ENCODE measurements around the gene FBLN1. TPM values are rescaled to one million over a fixed set of nuclear protein-coding genes. Genes with fewer than 3 reads are reported as not detected.

FBLN1 gene
- total RNA-seq, 1 donor from 2014 or later = 238 TPM

DNA sequence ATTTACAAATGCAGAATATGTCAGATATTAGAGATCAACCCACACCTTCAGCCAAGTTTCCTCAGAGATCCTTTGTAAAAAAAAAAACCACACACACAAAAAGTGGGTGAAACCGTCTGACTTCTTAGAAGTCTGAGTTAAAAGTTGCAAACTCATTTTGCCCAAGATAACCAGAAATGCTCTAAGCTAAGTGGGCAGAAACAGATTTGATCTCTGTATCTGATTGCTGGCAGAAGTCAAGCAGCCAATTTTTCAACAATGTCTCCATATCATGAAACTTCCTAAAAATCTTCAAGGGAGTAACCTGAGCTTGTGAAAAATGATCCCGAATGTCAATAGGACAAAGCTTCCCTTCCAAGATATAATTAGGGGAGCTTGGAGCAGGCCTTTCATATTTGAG lies 140.3 kb downstream of the FBLN1 start:
- Mint-ChIP-seq H3K36me3 (ENCODE audit: low read depth, unreplicated experiment) (no peaks in the 10 kb centered on the region), H3K4me1 (ENCODE audit: unreplicated experiment) (no peaks in the 10 kb centered on the region), H3K9me3 (ENCODE audit: unreplicated experiment) (no peaks in the 10 kb centered on the region), H3K4me3 (ENCODE audit: unreplicated experiment) (no peak overlapping the region), H3K27ac (ENCODE audit: unreplicated experiment) (no peak overlapping the region), H3K27me3 (ENCODE audit: unreplicated experiment) (peaks cover 8% of the 10 kb centered on the region)
- no peak for DNase-seq (ENCODE audit: low spot score)
- TF ChIP-seq, protein P1, sequence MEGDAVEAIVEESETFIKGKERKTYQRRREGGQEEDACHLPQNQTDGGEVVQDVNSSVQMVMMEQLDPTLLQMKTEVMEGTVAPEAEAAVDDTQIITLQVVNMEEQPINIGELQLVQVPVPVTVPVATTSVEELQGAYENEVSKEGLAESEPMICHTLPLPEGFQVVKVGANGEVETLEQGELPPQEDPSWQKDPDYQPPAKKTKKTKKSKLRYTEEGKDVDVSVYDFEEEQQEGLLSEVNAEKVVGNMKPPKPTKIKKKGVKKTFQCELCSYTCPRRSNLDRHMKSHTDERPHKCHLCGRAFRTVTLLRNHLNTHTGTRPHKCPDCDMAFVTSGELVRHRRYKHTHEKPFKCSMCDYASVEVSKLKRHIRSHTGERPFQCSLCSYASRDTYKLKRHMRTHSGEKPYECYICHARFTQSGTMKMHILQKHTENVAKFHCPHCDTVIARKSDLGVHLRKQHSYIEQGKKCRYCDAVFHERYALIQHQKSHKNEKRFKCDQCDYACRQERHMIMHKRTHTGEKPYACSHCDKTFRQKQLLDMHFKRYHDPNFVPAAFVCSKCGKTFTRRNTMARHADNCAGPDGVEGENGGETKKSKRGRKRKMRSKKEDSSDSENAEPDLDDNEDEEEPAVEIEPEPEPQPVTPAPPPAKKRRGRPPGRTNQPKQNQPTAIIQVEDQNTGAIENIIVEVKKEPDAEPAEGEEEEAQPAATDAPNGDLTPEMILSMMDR (IDR thresholded peaks at IDR 0.05; ENCODE audit: unreplicated experiment) = no peak

DNA sequence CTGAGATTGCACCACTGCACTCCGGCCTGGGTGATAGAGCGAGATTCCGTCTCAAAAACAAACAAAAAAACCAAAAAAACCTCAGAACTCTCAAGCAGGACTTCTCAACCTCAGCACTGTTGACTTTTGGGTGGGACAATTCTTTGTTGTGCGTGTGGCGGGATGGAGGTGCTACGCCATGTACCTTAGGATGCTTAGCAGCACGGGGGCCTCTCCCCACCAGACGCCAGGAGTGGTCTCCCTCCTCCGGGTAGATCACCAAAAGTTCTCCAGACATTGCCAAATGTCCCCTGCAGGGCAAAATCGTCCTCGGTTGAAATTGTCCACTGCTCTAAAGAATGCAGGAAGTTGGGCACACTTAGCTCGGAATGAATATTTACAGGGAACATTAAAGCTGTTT lies 142.0 kb downstream of the FBLN1 start:
- Mint-ChIP-seq H3K27ac (ENCODE audit: unreplicated experiment) (peak overlapping the region; percentile 26), H3K4me1 (ENCODE audit: unreplicated experiment) (no peaks in the 10 kb centered on the region), H3K27me3 (ENCODE audit: unreplicated experiment) (peaks cover 6% of the 10 kb centered on the region), H3K9me3 (ENCODE audit: unreplicated experiment) (no peaks in the 10 kb centered on the region), H3K36me3 (ENCODE audit: low read depth, unreplicated experiment) (no peaks in the 10 kb centered on the region), H3K4me3 (ENCODE audit: unreplicated experiment) (peak overlapping the region; percentile 18)
- DNase-seq (ENCODE audit: low spot score) = no peak
- TF ChIP-seq, protein P1 (IDR thresholded peaks at IDR 0.05; ENCODE audit: unreplicated experiment) = no peak

DNA sequence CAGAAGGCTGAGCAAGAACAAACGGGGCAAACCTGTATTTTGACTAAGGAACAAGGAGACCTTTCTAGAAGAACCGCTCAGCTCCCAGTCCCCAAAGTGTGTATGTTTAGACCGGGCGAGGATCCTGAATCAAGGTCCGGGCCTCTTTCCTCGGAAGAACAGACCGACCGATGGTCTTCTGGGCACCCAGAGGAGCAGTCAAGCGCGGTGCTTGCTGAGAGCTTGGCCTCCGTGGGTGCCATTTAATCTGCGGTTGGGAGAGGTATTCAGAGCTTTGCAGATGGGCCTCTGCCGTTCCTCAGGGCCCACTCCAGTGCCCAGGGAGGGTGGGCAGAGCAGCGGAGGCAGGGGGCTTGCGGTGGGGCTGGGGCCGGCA lies 142.5 kb downstream of the FBLN1 start:
- Mint-ChIP-seq H3K4me1 (ENCODE audit: unreplicated experiment) (no peaks in the 10 kb centered on the region), H3K36me3 (ENCODE audit: low read depth, unreplicated experiment) (no peaks in the 10 kb centered on the region), H3K27me3 (ENCODE audit: unreplicated experiment) (peaks cover 6% of the 10 kb centered on the region), H3K4me3 (ENCODE audit: unreplicated experiment) (peak overlapping the region; percentile 18), H3K9me3 (ENCODE audit: unreplicated experiment) (no peaks in the 10 kb centered on the region), H3K27ac (ENCODE audit: unreplicated experiment) (peak overlapping the region; percentile 26)
- TF ChIP-seq, protein P1 (IDR thresholded peaks at IDR 0.05; ENCODE audit: unreplicated experiment) = no peak
- DNase-seq (ENCODE audit: low spot score) = no peak

DNA sequence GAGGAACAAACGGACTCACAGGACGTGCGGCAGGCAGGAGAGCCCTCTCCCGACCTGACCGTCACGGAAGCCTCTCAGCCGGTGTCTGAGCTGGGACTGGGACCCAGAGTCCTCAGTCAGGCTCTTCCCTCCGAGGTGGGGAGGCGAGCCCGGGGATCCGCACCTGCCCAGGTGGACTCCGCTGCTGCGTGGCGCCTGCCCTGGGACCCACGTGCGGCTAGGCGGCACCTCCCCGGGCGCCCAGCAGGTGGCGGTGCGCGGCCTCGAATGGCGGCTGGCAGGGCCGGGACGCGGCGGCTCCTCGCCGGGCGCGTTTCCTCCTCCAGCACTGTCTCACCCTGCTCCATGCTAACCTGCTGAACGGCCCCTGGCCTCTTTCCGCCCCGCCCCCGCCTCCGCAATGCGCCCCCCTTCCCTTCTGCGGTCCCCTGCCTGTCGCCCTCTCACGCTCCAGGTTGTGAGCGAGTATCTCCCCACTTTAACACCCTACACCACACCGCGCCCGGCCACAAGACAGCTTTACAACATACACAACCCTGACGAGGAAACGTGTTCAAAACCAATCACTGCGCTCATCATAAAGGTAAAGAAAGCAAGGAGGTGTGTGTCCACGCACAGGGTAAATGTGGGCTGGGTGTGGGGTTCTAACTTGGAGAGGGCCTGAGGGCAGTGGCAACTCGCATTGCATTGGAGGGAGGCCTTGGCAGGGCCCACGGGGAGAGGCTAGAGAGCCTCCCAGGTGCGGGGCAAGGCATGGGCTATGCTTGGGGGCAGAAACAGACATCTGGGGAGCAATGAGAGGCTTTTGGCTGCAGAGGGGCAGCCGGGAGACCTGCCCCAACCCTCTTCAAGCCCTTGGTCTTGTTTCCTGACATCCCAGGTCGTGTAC lies 143.1 kb downstream of the FBLN1 start:
- Mint-ChIP-seq H3K27ac (ENCODE audit: unreplicated experiment) (no peak overlapping the region), H3K27me3 (ENCODE audit: unreplicated experiment) (peaks cover 6% of the 10 kb centered on the region), H3K4me1 (ENCODE audit: unreplicated experiment) (no peaks in the 10 kb centered on the region), H3K9me3 (ENCODE audit: unreplicated experiment) (no peaks in the 10 kb centered on the region), H3K36me3 (ENCODE audit: low read depth, unreplicated experiment) (no peaks in the 10 kb centered on the region), H3K4me3 (ENCODE audit: unreplicated experiment) (peak overlapping the region; percentile 39)
- TF ChIP-seq, protein P1 (IDR thresholded peaks at IDR 0.05; ENCODE audit: unreplicated experiment) = peak; percentile 98
- DNase-seq (ENCODE audit: low spot score) = peak; percentile 88

DNA sequence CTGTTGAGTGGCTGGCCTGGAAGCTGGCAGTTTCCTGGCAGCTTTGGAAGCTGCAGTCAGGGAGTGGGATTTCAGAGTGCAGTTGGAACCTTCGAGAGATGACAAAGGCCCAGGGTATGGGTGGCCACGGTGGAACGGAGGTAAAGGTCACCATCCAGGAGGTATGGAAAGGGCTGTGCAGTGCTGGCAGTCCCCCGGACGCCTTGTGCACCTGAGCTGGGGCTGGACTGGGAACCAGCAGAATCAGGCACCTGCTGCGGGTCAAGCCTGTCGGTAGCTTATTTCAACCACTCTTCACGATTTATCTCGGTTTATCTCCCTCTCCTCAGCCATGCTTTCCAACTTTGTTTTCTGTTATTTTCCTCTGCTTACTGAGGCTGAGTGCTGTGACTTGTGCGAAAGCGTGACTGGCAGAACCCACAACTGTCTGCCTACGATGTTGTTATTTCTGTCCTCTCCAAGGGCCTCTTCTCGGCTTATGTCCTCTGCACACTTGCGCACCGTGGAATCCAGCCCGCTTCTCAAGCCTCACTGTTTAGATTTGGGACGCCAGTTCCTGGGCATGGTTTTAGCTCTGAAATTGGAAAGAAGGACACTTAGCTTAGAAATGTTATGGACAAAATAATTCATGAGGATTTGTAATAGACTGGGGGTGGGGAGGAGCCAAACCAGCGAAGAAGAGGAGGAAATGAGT lies 145.0 kb downstream of the FBLN1 start:
- H3K27ac Mint-ChIP-seq (ENCODE audit: unreplicated experiment) = no peak overlapping the region
- H3K9me3 Mint-ChIP-seq (ENCODE audit: unreplicated experiment) = no peaks in the 10 kb centered on the region
- TF ChIP-seq, protein P1 (IDR thresholded peaks at IDR 0.05; ENCODE audit: unreplicated experiment) = no peak

More for the DNA sequence above, 145.0 kb downstream of the FBLN1 start:
- Mint-ChIP-seq H3K4me3 (ENCODE audit: unreplicated experiment) (no peak overlapping the region), H3K36me3 (ENCODE audit: low read depth, unreplicated experiment) (no peaks in the 10 kb centered on the region), H3K27me3 (ENCODE audit: unreplicated experiment) (peaks cover 8% of the 10 kb centered on the region), H3K4me1 (ENCODE audit: unreplicated experiment) (no peaks in the 10 kb centered on the region)
- no peak for DNase-seq (ENCODE audit: low spot score)

All from endothelial cell (in vitro differentiated cells).